Kidney (tissue), 14 donors: Measurements from ENCODE around the gene ATP8B2. TPM values are rescaled to one million over a fixed set of nuclear protein-coding genes. Genes with fewer than 3 reads are reported as not detected.
"Not testable (repeated sequence)": the region's sequence is repeated elsewhere in the genome, so short reads cannot be mapped to it uniquely, and the experiment has no call there.

ENCODE experiments used
- DNase-seq, 5 donors: peaks; one replicate each; pipeline ENCODE4 v3.0.0-alpha.2; 2013 to 2020
- FAIRE-seq: peaks from 2 replicates; lab custom pipeline; 2012; peaks lifted over from hg19 to GRCh38; lab: Jason Lieb, UNC
- H3K27ac ChIP-seq, 2 donors: one replicate each; pipeline ENCODE4 v1.7.0; 2013; ENCODE audit warnings: low read depth in 2 of 2, low read length in 2 of 2, inconsistent platforms in 1 of 2
- H3K27me3 ChIP-seq: one replicate; pipeline ENCODE4 v1.7.1; 2013; ENCODE audit warnings: low read length, inconsistent platforms; ENCODE audit not compliant: control insufficient read depth, insufficient read depth
- H3K36me3 ChIP-seq, 3 donors: one replicate each; pipeline versions ENCODE4 v1.7.0 to v1.7.1; 2013; ENCODE audit warnings: low read length in 3 of 3, control low read depth in 1 of 3, inconsistent platforms in 1 of 3; ENCODE audit not compliant: insufficient read depth in 3 of 3, control insufficient read depth in 2 of 3
- H3K4me1 ChIP-seq, 3 donors: one replicate each; pipeline versions ENCODE4 v1.7.0 to v1.7.1; 2013; ENCODE audit warnings: low read length in 3 of 3, inconsistent platforms in 1 of 3, low read depth in 1 of 3; ENCODE audit not compliant: control insufficient read depth in 2 of 3, insufficient read depth in 2 of 3
- H3K4me3 ChIP-seq, 3 donors: one replicate each; pipeline versions ENCODE4 v1.7.0 to v1.8.1; 2013; ENCODE audit warnings: low read length in 3 of 3, control low read depth in 1 of 3, inconsistent platforms in 1 of 3
- H3K9ac ChIP-seq, 3 donors: one replicate each; pipeline versions ENCODE4 v1.7.0 to v1.7.1; 2013; ENCODE audit warnings: low read length in 3 of 3, control low read depth in 1 of 3, inconsistent platforms in 1 of 3
- H3K9me3 ChIP-seq, 3 donors: one replicate each; pipeline versions ENCODE4 v1.7.0 to v1.7.1; 2013; ENCODE audit warnings: low read length in 3 of 3, control low read depth in 1 of 3, inconsistent platforms in 1 of 3; ENCODE audit not compliant: control insufficient read depth in 2 of 3, insufficient read depth in 1 of 3
- intact Hi-C: fragments of 100-400 bp; cut with DNase I; formaldehyde crosslinking; loops from one replicate; pipeline ENCODE4 v1.11.1; 2022
- polyA plus RNA-seq: library from polyadenylated mRNA; stranded (reverse); fragments of 350-450 nt; fragmentation: Illumina TruSeq; extraction: RNeasy Lipid Tissue Mini Kit (QIAGEN cat#74804); gene quantifications from one replicate; pipeline ENCODE4 v1.2.3, GENCODE V29; 2014; ENCODE audit warnings: low read depth, low replicate concordance; ENCODE audit not compliant: insufficient read depth
- total RNA-seq: library from RNA; stranded (reverse); fragmentation: NEBNext Ultra II Directional; extraction: Animal tissue kit (Norgen Biotek cat#: 25700); gene quantifications from one replicate; pipeline ENCODE4 v1.2.1, GENCODE V29; 2021
- TF ChIP-seq, protein P1 (sequence below): IDR thresholded peaks from 3 replicates; pipeline ENCODE4 v1.5.1; 2012; ENCODE audit warnings: mild to moderate bottlenecking, moderate library complexity, borderline replicate concordance; ENCODE audit not compliant: insufficient read depth; ENCODE audit errors: extremely low read depth
- donor health status: control.
- donor health status: control.
- donor health status: control.
- donor health status: control.
- donor health status: control.
- donor health status: DM: yes; HTN: yes; CAD: no.
- donor health status: Normal renal cell carcinoma (clear cell type).

ATP8B2 gene
- total and polyA plus RNA-seq, 2 donors from 2014 or later: 6.2 to 40.9 TPM

DNA sequence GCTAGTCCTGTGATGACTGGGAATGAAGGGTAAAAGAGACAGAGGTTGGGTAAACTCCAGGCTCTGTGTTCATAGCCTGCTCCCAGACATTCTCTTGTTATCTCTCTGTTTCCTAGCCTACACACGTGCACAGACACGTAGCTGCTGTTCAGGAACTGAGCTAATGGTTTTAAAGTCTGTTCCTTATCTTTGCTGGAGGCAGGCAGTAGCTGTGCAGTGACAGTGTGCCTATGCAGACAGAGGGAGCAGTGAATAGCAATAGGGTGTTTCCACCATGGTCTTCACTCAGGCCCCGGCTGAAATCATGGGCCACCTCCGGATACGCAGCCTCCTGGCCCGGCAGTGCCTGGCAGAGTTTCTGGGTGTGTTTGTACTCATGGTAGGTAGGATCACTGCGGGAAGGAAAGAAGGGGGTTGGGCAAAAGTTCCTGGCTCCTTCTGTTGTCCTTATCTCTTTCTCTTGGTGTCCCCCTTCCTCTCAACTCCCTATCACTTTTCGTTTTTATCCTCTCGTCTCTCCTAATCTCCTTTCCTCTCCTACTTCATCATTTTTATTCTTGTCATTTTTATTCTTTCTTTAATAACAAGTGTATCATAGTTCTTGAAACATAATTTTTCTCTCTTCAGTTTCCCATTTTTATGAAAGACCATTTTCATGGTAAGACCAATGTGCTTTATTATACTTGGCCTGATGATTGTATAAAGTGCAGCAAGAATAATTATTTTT, 4.3 kb upstream of the ATP8B2 start, which contains the start of gene AQP10:
Gene AQP10 (plus strand): TSS at position 212 of the 727 bp plus-strand sequence. CDS start 63 bp downstream, at position 275.
- TF ChIP-seq, protein P1, sequence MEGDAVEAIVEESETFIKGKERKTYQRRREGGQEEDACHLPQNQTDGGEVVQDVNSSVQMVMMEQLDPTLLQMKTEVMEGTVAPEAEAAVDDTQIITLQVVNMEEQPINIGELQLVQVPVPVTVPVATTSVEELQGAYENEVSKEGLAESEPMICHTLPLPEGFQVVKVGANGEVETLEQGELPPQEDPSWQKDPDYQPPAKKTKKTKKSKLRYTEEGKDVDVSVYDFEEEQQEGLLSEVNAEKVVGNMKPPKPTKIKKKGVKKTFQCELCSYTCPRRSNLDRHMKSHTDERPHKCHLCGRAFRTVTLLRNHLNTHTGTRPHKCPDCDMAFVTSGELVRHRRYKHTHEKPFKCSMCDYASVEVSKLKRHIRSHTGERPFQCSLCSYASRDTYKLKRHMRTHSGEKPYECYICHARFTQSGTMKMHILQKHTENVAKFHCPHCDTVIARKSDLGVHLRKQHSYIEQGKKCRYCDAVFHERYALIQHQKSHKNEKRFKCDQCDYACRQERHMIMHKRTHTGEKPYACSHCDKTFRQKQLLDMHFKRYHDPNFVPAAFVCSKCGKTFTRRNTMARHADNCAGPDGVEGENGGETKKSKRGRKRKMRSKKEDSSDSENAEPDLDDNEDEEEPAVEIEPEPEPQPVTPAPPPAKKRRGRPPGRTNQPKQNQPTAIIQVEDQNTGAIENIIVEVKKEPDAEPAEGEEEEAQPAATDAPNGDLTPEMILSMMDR: no peak
- Histone ChIP-seq H3K4me3 (no peak within 1 kb of the TSS), H3K9me3 (no peaks in the 10 kb centered on the region), H3K36me3 (no peaks in the 10 kb centered on the region), H3K27me3 (no peaks in the 10 kb centered on the region), H3K9ac (no peak within 1 kb of the TSS), H3K4me1 (peaks cover 0 to 3% (median 0%) of the 10 kb centered on the region in 3 donors), H3K27ac (no peak within 1 kb of the TSS)
- intact Hi-C loops: no loop called here
- DNase-seq (no peak), FAIRE-seq (no peak)

DNA sequence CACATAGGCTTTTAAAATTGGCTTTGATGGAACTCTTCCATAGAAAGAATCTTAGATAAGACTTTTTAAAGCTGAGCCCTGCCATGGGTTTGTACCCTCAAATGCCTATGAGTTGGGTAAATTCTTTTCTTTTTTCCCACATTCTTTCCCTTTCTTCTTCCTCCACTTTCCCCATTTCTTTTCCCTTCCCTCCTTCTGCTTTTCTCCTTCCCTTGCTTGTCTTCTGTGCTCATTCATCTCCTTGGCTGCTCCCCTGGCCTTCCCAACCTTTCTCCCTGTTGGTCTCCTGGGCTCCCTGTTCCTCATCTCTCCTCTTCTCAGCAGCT, 3.8 kb upstream of the ATP8B2 start:
- H3K36me3 ChIP-seq, DNase-seq, H3K9me3 ChIP-seq, H3K4me1 ChIP-seq, H3K27me3 ChIP-seq, H3K27ac ChIP-seq, FAIRE-seq, H3K9ac ChIP-seq, H3K4me3 ChIP-seq, intact Hi-C loops: not testable (repeated sequence)

DNA sequence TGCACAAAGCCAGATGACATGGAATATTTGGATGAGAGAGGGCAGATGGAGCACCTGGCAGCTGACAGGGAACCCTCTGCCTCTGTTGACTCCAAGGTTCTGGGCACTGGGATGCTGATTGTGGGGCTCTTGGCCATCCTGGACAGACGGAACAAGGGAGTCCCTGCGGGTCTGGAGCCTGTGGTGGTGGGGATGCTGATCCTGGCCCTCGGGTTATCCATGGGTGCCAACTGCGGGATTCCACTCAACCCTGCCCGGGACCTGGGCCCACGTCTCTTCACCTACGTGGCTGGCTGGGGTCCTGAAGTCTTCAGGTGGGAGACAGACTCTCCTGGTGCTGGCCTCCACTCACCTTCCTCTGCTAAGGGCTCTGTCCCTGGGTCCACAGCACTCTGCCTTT, 1.8 kb upstream of the ATP8B2 start:
- Histone ChIP-seq H3K36me3 (no peaks in the 10 kb centered on the region), H3K4me3 (no peak overlapping the region), H3K4me1 (peaks cover 3 to 22% (median 5%) of the 10 kb centered on the region in 3 donors), H3K27ac (no peak overlapping the region), H3K9ac (no peak overlapping the region), H3K9me3 (no peaks in the 10 kb centered on the region), H3K27me3 (no peaks in the 10 kb centered on the region)
- no peak for DNase-seq
- intact Hi-C loops: no loop called here
- TF ChIP-seq, protein P1: no peak
- FAIRE-seq: no peak

DNA sequence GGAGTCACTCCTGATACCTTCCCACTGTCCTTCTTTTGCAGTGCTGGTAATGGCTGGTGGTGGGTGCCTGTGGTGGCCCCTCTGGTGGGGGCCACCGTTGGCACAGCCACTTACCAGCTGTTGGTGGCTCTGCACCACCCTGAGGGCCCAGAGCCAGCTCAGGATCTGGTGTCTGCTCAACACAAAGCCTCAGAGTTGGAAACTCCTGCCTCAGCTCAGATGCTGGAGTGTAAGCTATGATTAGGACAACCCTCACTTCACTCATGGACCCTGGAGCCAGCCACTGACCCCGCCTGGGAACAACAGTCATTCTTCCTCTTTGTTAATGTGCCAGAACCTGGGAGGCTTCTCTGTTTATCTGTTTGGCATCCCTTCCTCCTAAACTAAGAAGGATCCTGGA, 1.1 kb upstream of the ATP8B2 start:
- H3K36me3 ChIP-seq: no peaks in the 10 kb centered on the region
- intact Hi-C loops: no loop called here
- H3K9ac ChIP-seq: no peak overlapping the region
- peaks cover 3 to 24% (median 5%) of the 10 kb centered on the region in 3 donors for H3K4me1 ChIP-seq
- TF ChIP-seq, protein P1: no peak
- no peaks in the 10 kb centered on the region for H3K9me3 ChIP-seq
- FAIRE-seq: no peak
- DNase-seq: no peak
- no peaks in the 10 kb centered on the region for H3K27me3 ChIP-seq
- peak overlapping the region in 1 of 3 donors; percentile 79 for H3K4me3 ChIP-seq
- H3K27ac ChIP-seq: no peak overlapping the region
